Activated naive CD4-positive, alpha-beta T cell treated with Interleukin-2 at 50 U/mL for 16 hours (primary cell): ENCODE data around the gene KHDC1L.
"Not testable (repeated sequence)": the region's sequence is repeated elsewhere in the genome, so short reads cannot be mapped to it uniquely, and the experiment has no call there.

ENCODE experiments used
- DNase-seq: peaks from one replicate; pipeline ENCODE4 v3.0.0-alpha.2; 2020

KHDC1L gene

DNA sequence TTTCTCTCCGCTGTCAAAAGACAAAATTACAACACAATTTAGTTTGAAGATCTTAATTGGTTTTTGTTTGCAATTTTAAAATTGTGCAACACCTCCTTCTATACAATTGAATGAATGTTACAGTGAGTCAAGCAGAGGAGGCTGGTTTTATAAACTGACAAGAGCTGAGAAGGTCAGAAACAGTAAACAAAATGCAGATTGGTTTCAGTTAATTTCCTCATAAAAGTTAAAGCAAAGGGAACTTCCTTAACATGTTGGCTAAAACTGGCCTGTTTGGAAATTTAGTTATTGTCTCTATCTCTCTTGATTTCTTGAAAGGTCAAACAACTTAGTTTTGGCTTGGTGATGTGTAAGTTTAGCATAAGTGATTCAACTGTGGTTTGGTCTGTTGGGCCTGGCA is 22.2 kb downstream of the KHDC1L start:
- DNase-seq = no peak

DNA sequence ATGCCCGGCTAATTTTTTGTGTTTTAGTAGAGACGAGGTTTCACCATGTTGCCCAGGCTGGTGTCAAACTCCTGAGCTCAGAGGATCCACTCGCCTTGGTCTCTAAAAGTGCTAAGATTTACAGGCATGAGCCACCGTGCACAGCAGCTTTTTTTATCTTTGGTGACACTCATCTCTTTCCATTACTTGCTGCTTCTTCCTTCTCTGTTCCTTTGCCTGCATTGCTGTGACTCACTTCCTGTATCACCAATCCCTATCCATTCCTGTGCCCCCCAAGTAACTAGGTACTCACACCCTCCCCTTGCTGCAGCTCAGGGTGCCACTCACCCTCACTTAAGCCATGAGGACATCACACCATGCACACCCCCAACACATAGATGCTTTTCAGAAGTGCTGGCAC is 24.6 kb downstream of the KHDC1L start:
- DNase-seq = no peak

DNA sequence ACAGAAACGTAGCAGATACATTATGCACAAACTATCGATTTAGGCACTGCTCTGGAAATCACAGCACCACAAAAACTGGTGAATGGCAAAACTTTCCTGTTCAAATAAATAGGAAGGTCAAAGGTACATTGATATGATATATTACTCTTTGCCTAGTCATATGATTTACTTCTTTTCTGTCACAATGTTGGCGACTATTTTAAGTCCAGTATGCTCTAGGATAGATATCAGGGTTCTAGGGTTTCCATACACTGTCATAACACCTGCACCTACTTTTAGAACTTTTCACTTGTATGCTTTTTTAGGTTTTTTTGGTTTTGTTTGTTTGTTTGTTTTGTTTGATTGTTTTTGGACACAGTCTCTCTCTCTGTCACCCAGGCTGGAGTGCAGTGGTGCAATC is 25.0 kb downstream of the KHDC1L start:
- no peak for DNase-seq

DNA sequence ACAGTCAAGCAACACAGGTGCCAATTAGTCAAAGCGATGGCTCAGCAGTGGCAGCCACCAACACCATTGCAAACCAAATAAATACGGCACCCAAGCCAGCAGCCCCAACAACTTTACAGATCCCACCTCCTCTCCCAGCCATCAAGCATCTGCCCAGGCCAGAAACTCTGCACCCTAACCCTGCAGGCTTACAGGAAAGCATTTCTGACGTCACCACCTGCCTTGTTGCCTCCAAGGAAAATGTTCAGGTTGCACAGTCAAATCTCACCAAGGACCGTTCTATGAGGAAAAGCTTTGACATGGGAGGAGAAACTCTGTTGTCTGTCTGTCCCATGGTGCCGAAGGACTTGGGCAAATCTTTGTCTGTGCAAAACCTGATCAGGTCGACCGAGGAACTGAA is 30.6 kb downstream of the KHDC1L start:
- no peak for DNase-seq

DNA sequence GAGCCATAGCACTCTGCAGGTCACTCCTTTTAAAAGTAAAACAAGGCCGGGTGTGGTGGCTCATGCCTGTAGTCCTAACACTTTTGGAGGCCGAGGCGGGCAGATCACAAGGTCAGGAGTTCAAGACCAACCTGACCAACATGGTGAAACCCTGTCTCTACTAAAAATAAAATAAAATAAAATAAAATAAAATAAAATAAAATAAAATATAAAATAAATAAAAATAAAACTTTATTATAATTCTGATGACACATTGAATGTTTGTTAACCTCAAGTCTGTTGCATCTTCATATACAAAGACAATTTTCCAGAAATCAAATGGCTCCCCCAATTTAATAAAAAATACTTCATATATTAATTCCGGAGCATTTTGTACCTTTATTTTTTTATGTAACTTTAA is 32.0 kb downstream of the KHDC1L start:
- DNase-seq = not testable (repeated sequence)

DNA sequence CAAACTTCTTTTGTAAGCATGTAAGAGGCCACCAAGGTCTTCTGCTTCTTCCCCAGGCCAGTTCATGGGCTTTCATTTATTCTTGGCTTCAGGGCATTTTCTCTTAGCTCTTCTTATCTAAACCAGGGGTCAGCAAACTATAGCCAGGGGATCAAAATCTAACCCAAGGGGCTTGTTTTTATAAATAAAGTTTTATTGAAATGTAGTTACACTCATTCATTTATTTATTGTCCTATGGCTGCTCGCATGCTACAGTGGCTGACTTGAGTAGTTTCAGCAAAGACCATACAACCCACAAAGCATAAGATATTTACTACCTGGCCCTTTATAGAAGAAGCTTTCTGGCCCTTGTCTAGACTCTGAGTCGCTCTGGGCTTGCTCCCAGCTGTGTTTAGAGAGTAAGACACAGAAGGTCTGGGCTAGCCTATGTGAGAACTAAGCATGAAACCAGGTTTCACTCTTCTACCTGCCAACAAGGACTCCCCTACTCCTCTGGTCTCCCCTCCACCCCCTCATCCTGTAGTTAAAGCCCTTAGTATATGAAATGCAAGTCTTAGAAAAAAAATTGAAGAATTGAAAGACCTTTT is 43.2 kb downstream of the KHDC1L start:
- no peak for DNase-seq

DNA sequence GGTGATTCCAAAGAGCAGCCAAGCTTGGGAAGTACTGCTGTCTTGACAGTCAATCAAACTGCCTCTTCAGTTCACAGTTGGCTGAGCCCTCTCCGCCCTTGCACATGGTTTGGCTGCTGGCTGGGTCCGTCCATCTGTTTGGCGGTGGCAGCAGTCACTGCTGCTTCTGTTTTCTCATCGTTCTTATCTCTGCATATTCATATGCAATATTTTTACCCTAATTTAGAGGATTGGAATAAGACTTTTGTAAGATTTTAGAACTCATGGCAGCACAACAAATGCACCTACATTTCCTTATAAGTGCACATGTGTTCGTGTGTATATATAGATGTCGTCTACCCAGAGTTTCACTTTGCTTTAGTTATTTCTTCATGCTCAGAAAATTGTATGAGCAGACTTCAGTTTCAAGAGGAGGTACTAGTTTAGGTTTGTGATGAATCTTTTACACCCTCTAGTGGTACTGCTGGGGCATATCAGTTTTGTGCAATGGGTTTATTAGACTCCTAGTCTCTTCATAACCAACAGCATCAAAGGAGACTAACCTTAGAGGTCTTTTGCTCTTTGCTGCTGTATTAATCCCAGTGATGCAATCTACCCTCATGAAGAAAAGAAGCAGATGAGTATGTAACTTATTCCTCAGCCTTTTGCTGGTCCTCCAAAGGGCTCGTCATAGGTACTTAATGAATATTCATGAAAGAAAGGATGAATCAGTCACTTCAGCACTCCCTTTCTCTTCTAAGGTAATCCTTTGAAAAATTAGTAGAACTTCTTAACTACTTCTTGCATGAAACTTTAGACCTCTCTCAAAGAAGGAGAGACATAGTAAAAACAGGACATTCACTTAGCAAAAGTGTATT is 44.3 kb downstream of the KHDC1L start:
- DNase-seq = no peak

DNA sequence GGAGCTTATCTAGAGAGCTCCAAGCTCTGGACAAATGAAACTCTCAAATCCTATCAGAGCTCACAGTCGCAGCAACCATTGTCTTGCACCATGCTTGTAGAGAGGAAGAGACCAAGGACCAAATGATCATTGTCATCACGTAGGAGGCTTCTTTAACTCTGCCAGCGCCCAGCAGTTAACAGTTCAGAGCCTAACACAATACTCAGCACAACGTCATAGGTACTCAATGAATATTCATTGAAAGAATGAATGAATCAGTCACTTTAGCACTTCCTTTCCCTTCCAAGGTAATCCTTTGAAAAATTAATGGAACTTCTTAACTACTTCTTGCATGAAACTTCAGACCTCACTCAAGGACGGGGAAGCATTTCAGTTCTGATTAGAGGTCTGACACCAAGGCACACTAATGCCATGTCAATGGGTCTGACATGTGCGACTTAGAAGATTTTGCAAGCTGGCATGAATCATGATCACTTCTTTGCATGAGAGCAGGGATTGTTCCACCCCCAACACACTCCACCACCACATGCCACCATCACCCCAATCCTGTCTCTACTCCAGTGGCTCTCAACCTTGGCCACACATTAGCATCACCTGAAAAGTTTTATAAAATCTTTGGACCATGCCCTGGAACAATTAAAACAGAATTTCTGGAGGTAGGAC is 45.1 kb downstream of the KHDC1L start:
- no peak for DNase-seq

DNA sequence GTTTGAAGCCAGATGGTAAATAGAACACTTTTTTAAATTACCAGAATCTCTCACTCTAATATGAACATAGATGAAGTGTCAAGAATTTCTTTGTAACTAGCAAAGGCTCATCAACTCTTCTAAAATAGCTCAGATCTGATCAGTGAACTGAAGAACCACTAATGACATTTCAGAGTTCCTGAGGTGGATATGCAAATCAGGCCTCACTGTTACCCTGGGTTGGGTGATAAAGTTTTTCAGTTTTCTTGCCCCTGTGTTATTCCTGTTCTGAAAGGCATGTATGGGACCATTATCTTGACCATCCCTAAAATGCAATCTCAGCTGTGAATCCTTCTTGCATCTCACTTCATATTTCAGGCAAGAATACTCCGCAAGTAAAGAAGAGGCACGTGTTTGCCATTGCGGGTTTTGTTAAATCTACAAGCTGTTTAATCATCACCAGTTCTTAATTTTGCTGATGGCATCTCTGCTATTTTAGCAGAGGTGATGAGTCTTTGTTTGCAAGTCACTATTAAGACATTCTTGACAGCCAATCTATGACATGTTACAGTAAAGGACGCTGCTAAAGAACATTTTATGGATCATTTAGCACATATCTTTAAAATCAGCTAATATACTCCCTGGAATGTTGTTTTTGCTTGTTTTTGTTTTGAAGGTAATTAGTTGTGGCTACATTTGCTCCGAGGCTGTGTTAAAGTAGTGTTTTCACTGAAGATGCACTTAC is 47.9 kb downstream of the KHDC1L start:
- DNase-seq = no peak

DNA sequence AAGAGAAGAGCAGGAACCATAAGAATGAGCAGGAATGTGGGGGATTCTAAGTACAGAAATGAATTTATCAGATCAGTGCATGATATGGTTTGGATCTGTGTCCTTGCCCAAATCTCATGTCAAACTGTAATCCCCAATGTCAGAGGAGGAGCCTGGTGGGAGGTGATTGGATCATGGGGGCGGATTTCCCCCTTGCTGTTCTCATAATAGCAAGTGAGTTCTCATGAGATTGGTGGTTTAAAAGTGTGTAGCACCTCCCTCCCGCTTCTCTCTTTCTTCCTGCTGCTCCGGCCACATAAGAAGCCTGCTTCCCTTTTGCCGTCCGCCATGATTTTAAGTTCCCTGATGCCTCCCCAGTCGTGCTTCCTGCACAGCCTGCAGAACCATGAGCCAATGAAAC is 49.2 kb downstream of the KHDC1L start:
- DNase-seq = no peak

DNA sequence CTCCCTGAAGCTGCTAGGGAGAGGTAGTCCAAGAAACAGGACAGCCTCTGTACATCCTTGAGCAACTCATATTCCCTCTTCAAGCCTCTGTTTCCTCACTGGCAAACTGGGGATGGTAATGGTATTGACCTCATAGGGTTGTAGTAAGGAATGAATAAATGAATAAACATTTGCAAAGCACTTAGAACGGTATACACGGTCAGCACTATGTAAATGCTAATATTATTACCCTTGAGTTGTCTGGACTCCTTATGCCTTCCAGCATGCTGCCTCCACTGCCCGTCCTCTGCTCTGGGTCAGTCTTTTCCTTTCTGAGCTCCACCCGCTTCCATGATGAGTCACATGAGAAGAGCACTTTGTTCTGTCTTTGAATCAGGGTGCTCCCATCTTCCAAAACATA is 50.6 kb downstream of the KHDC1L start:
- no peak for DNase-seq
